Right lobe of liver (tissue), 4 donors: ENCODE results near the gene CSTF1.

Experiments used
- POLR2A ChIP-seq: fragments of 450-650 bp; IDR thresholded peaks from one replicate; pipeline ENCODE4 v1.6.1; 2017; ENCODE audit warnings: antibody characterized with exemption, mild to moderate bottlenecking
- TF ChIP-seq, protein P1 (sequence below), 4 donors: fragments of 200-600 bp in 3 of 4; fragments of 450-650 bp in 1 of 4; IDR thresholded peaks; one replicate each; pipeline versions ENCODE4 v1.5.1 to v1.8.0; 2016 to 2022; ENCODE audit warnings: antibody characterized with exemption in 4 of 4, mild to moderate bottlenecking in 2 of 4
- donor health status: DM: no; HTN: no; CAD: no.
- donor health status: DM: no; HTN: no; CAD: no.
- donor health status: DM: no; HTN: yes; CAD: no.

GRCh38 chr20:56443654-56444540 is 51.5 kb downstream of the CSTF1 start:
- TF ChIP-seq, protein P1, sequence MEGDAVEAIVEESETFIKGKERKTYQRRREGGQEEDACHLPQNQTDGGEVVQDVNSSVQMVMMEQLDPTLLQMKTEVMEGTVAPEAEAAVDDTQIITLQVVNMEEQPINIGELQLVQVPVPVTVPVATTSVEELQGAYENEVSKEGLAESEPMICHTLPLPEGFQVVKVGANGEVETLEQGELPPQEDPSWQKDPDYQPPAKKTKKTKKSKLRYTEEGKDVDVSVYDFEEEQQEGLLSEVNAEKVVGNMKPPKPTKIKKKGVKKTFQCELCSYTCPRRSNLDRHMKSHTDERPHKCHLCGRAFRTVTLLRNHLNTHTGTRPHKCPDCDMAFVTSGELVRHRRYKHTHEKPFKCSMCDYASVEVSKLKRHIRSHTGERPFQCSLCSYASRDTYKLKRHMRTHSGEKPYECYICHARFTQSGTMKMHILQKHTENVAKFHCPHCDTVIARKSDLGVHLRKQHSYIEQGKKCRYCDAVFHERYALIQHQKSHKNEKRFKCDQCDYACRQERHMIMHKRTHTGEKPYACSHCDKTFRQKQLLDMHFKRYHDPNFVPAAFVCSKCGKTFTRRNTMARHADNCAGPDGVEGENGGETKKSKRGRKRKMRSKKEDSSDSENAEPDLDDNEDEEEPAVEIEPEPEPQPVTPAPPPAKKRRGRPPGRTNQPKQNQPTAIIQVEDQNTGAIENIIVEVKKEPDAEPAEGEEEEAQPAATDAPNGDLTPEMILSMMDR (IDR thresholded peaks at IDR 0.05) = no peak
- TF ChIP-seq POLR2A = no peak
